ENCODE measurements around the gene AJUBA.

The AJUBA gene

GRCh38 chr14:22979748-22980392 is 2.5 kb downstream of the AJUBA start:
- Histone ChIP-seq H3K36me3 (ENCODE audit: insufficient read depth, low read length) (no peaks in the 10 kb centered on the region), H3K9ac (ENCODE audit: low read depth, low read length, poor library complexity, severe bottlenecking) (peak overlapping the region; percentile 64), H3K4me1 (ENCODE audit: insufficient read depth, low read length, poor library complexity, severe bottlenecking) (peaks cover 28% of the 10 kb centered on the region), H2AFZ (ENCODE audit: low read length) (peak overlapping the region; percentile 46; the same call in 1 of the 2 replicates), H3K9me2 (replicated peaks; ENCODE audit: low read depth, low read length) (no peaks in the 10 kb centered on the region), H3K4me2 (ENCODE audit: low read depth, low read length, poor library complexity, severe bottlenecking) (peak overlapping the region; percentile 100), H3K27me3 (ENCODE audit: insufficient read depth, low read length, poor library complexity, severe bottlenecking) (no peaks in the 10 kb centered on the region), H3K4me3 (ENCODE audit: low read length, poor library complexity, severe bottlenecking) (peak overlapping the region; percentile 95), H3F3A (ENCODE audit: low read depth) (no peaks in the 10 kb centered on the region), H3K79me2 (ENCODE audit: insufficient read depth, low read length) (peaks cover 34% of the 10 kb centered on the region), H4K20me1 (ENCODE audit: insufficient read depth, low read length, poor library complexity, severe bottlenecking) (no peaks in the 10 kb centered on the region), H3K9me3 (ENCODE audit: insufficient read depth, low read depth, low read length) (no peaks in the 10 kb centered on the region)
- TF ChIP-seq EZH2phosphoT487 (IDR thresholded peaks at IDR 0.05; ENCODE audit: borderline replicate concordance) (no peak), CTCF (conservative IDR thresholded peaks at IDR 0.05; ENCODE audit: low read length) (no peak)

DNA sequence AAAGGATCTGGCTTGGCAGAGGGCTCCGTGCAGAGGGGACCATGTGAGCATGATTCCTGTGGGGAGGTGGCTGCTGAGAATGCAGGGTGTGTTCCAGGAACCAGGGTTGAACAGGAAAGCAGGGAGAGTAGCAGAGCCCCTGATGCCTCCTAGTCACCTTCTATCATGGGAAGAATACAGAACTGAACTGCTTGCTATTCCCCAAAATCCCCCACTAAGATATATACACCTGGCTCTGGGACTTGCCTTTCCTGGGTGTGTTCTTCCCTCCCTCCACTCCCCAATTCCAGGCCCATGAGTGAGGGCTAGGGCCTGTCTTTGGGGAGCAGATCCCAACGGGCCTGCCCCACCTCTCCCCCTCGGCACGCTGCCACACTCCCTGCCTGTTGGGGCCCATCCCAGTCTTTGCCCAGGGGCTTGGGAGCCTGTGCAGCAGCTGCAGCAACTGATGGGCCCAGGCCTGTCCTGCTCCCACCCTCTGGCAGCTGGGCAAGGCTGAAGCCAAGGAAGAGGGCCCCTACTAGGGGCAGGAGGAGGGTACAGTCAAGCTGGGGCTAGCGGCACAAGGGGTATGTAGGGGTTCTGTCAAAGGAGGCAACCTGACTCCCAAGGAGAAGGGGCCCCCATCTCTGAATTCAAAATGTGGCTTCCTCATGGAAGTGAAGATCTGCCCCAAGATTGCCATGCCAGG is 3.2 kb downstream of the AJUBA start:
- H3K9me2 ChIP-seq (replicated peaks; ENCODE audit: low read depth, low read length), result no peaks in the 10 kb centered on the region
- H3K27me3 ChIP-seq (ENCODE audit: insufficient read depth, low read length, poor library complexity, severe bottlenecking), result no peaks in the 10 kb centered on the region
- TF ChIP-seq EZH2phosphoT487 (IDR thresholded peaks at IDR 0.05; ENCODE audit: borderline replicate concordance) (no peak), CTCF (conservative IDR thresholded peaks at IDR 0.05; ENCODE audit: low read length) (no peak)
- H3K36me3 ChIP-seq (ENCODE audit: insufficient read depth, low read length), result no peaks in the 10 kb centered on the region; the same call in 1 of the 2 replicates
- H3K4me1 ChIP-seq (ENCODE audit: insufficient read depth, low read length, poor library complexity, severe bottlenecking), result peaks cover 28% of the 10 kb centered on the region
- peak overlapping the region; percentile 41 for H3K9ac ChIP-seq (ENCODE audit: low read depth, low read length, poor library complexity, severe bottlenecking)
- H3K4me3 ChIP-seq (ENCODE audit: low read length, poor library complexity, severe bottlenecking), result peak overlapping the region; percentile 95
- no peak overlapping the region for H2AFZ ChIP-seq (ENCODE audit: low read length)
- no peaks in the 10 kb centered on the region for H3F3A ChIP-seq (ENCODE audit: low read depth)
- peaks cover 34% of the 10 kb centered on the region for H3K79me2 ChIP-seq (ENCODE audit: insufficient read depth, low read length)
- no peaks in the 10 kb centered on the region for H3K9me3 ChIP-seq (ENCODE audit: insufficient read depth, low read depth, low read length)
- H3K4me2 ChIP-seq (ENCODE audit: low read depth, low read length, poor library complexity, severe bottlenecking), result peak overlapping the region; percentile 100
- no peaks in the 10 kb centered on the region for H4K20me1 ChIP-seq (ENCODE audit: insufficient read depth, low read length, poor library complexity, severe bottlenecking)

GRCh38 chr14:22978487-22978837 is 3.9 kb downstream of the AJUBA start:
- no peak for TF ChIP-seq CTCF (conservative IDR thresholded peaks at IDR 0.05; ENCODE audit: low read length)
- TF ChIP-seq EZH2phosphoT487 (IDR thresholded peaks at IDR 0.05; ENCODE audit: borderline replicate concordance), result no peak
- no peaks in the 10 kb centered on the region for H3F3A ChIP-seq (ENCODE audit: low read depth)
- H3K4me2 ChIP-seq (ENCODE audit: low read depth, low read length, poor library complexity, severe bottlenecking), result peak overlapping the region; percentile 100
- no peaks in the 10 kb centered on the region for H4K20me1 ChIP-seq (ENCODE audit: insufficient read depth, low read length, poor library complexity, severe bottlenecking)
- no peaks in the 10 kb centered on the region for H3K9me2 ChIP-seq (replicated peaks; ENCODE audit: low read depth, low read length)
- peak overlapping the region; percentile 95 for H3K4me3 ChIP-seq (ENCODE audit: low read length, poor library complexity, severe bottlenecking)
- no peaks in the 10 kb centered on the region; the same call in 1 of the 2 replicates for H3K36me3 ChIP-seq (ENCODE audit: insufficient read depth, low read length)
- H3K9me3 ChIP-seq (ENCODE audit: insufficient read depth, low read depth, low read length), result no peaks in the 10 kb centered on the region
- H2AFZ ChIP-seq (ENCODE audit: low read length), result no peak overlapping the region
- peaks cover 34% of the 10 kb centered on the region for H3K79me2 ChIP-seq (ENCODE audit: insufficient read depth, low read length)
- H3K9ac ChIP-seq (ENCODE audit: low read depth, low read length, poor library complexity, severe bottlenecking), result peak overlapping the region; percentile 41
- peaks cover 28% of the 10 kb centered on the region for H3K4me1 ChIP-seq (ENCODE audit: insufficient read depth, low read length, poor library complexity, severe bottlenecking)
- H3K27me3 ChIP-seq (ENCODE audit: insufficient read depth, low read length, poor library complexity, severe bottlenecking), result no peaks in the 10 kb centered on the region
